Measurements from ENCODE around the gene GALM.

DNA sequence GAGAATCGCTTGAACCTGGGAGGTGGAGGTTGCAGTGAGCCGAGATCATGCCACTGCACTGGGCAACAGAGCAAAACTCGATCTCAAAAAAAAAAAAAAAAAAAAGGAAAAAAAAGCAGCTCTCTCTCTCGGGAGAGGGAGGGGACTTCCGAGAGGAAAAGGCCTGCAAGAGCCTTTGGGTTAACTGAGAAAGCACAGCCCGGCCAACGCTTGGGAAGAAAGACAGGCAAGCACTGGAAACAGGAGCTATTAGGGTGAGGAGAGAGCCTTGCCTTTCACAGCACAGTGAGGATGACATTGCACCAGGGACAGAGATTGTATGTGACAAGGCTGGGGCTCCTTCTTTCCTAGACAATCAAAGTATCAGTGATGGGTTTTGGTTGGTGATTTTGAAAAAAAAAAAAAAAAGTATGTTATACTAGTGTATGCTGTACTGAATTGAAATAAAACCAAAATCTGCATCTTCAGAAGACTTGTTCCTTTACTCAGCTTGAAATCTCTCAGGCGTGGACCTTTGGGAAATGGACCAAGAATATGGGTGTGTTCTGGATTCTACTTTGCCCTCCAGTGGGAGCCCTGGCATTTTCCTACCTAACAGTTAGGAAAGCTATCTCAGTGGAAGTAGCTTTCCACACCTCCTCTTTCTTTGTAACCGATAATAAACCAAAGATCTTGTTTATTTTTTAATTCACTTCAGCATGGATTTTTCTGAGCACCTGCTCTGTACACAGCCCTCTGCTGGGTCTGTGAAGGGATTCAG, 68.6 kb downstream of the GALM start:
- TF ChIP-seq, protein P1, sequence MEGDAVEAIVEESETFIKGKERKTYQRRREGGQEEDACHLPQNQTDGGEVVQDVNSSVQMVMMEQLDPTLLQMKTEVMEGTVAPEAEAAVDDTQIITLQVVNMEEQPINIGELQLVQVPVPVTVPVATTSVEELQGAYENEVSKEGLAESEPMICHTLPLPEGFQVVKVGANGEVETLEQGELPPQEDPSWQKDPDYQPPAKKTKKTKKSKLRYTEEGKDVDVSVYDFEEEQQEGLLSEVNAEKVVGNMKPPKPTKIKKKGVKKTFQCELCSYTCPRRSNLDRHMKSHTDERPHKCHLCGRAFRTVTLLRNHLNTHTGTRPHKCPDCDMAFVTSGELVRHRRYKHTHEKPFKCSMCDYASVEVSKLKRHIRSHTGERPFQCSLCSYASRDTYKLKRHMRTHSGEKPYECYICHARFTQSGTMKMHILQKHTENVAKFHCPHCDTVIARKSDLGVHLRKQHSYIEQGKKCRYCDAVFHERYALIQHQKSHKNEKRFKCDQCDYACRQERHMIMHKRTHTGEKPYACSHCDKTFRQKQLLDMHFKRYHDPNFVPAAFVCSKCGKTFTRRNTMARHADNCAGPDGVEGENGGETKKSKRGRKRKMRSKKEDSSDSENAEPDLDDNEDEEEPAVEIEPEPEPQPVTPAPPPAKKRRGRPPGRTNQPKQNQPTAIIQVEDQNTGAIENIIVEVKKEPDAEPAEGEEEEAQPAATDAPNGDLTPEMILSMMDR (IDR thresholded peaks at IDR 0.05; ENCODE audit: control extremely low read depth in 1 of 3, insufficient read depth in 1 of 3, low read depth in 1 of 3, low read length in 3 of 3) = no peak
- TF ChIP-seq KDM4A (IDR thresholded peaks at IDR 0.05; ENCODE audit: low read depth, low read length, severe bottlenecking) (no peak), ZNF274 (IDR thresholded peaks at IDR 0.05; ENCODE audit: borderline replicate concordance, extremely low read depth, low read length) (no peak), EZH2 (IDR thresholded peaks at IDR 0.05; ENCODE audit: low read depth, low read length, severe bottlenecking) (no peak), BRCA1 (IDR thresholded peaks at IDR 0.05; ENCODE audit: low read depth, low read length) (no peak), JUND (IDR thresholded peaks at IDR 0.05; ENCODE audit: low read length) (no peak), BCL11A (IDR thresholded peaks at IDR 0.05; ENCODE audit: low read depth in 2 of 2, low read length in 2 of 2) (no peak), POLR2A (IDR thresholded peaks at IDR 0.05; ENCODE audit: control extremely low read depth in 1 of 2, low read depth in 2 of 2, low read length in 2 of 2) (no peak), JUN (IDR thresholded peaks at IDR 0.05; ENCODE audit: low read depth, low read length) (no peak), YY1 (IDR thresholded peaks at IDR 0.05; ENCODE audit: low read depth, low read length) (no peak)
